SHP77 treated with DMSO at 0.1 percent for 48 hours (cell line): Measurements from ENCODE around the gene TMEM164.

Source experiments
- DNase-seq: peaks from one replicate; lab custom pipeline; 2025; lab: John Stamatoyannopoulos, UW

TMEM164 gene

DNA sequence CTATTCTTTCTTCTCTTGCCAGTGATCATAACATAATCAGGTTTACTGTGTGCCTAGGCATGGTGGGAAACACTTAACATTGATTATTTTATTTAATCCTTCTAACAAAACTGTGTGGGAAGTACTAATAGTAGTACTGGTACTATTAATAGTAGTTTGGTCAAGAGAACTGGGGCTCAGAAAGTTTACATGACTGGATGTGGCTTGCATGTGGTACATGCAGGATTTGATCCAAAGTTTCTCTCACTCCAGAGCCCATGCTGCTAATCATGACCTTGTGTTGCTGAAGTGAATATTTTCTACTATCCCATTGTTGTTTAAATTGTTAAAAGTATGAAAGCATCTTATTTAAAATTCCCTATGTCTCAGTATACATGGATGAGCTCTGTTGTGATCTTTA is 78.4 kb downstream of the TMEM164 start:
- no peak for DNase-seq

DNA sequence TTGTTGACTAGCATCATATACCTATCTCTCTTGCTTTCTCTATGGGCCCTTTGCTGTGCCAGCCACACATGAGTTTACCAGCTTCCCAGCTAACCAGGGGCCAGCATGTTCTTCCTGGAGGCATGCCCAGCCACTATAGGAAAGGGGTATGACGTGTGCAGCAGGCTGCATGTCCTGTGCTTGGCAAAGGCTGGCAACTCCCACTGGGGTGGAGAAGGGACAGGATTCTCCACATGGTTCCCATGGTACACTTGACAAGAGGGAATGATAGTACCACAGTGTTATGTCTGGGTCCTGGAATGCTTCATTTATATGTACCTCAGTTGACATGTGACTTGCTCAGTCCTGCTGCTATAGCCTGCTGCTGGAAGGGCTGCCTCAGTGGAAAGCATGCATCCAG is 78.8 kb downstream of the TMEM164 start:
- no peak for DNase-seq

DNA sequence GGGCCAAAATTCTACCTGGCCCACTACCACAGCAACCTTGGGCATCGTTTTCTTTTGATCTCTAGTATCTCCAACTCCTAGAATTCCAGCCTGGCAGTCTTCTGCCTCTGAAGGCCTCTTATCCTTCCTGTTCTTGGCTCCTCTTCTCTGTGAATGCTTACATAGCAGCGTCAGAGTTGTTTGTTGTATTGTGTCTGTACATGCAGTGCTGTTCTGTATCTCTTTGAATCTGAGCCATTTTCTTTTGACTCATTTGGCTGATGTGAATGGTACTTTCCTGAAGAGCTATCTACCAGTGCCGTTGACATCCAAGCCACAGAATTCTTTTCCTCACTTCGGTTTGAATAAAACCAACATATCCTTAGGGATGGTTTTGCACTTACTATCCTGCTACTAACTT is 79.2 kb downstream of the TMEM164 start:
- DNase-seq, result no peak

DNA sequence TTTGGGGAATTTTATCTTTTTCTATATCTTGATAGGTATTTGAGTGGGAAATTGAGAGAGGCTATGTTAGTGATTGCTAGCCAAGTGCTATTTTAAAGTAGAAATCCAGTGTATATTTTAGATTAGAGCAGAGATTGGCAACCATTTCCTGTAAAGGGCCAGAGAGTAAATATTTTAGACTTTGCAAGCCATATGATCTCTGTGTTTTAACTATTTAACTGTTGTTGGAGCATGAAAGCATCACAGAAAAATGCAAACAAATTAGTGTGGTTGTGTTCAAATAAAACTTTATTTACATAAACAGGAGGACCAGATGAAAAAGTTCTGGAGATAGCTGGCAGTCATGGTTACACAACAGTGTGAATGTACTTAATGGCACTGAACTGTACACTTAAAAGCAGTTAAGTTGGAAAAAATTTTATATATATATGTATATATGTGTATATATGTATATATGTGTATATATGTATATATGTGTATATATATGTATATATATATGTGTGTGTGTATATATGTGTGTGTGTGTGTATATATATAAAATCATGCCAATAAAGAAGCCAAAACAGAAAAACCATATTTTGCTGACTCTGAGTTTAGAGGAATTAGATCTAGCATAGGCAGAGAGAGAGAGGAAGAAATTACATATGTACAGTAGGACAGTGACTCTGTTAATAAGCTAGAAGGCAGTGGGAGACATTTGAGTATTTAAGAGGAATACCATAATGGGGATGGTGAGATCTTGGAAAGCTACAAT is 83.4 kb downstream of the TMEM164 start:
- DNase-seq, result no peak

DNA sequence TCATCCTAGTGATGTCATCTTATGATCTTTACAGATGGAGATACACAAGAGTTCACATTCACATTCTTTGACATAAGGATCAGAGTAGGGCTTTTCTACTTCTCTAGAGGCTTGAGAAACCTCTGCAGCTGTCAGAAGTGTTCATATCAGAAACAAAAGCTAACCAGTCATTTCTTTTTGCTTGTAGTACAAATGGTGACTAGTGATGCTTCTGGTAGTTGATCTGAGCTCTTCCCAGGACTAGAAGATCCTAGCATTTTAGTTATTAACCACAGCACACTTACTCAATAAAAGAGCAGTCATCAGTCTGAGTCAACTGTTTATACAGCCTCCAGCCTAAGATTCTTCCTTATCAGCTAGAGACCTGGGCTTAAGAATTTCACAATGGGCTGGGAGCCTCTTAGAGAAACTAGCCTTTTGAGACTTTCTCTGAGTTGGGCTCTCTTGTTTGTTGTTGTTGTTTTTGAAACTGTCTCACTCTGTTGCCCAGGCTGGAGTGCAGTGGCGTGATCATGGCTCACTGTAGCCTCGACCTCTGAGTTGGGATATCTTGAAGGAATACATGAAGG is 84.1 kb downstream of the TMEM164 start:
- DNase-seq, result no peak

DNA sequence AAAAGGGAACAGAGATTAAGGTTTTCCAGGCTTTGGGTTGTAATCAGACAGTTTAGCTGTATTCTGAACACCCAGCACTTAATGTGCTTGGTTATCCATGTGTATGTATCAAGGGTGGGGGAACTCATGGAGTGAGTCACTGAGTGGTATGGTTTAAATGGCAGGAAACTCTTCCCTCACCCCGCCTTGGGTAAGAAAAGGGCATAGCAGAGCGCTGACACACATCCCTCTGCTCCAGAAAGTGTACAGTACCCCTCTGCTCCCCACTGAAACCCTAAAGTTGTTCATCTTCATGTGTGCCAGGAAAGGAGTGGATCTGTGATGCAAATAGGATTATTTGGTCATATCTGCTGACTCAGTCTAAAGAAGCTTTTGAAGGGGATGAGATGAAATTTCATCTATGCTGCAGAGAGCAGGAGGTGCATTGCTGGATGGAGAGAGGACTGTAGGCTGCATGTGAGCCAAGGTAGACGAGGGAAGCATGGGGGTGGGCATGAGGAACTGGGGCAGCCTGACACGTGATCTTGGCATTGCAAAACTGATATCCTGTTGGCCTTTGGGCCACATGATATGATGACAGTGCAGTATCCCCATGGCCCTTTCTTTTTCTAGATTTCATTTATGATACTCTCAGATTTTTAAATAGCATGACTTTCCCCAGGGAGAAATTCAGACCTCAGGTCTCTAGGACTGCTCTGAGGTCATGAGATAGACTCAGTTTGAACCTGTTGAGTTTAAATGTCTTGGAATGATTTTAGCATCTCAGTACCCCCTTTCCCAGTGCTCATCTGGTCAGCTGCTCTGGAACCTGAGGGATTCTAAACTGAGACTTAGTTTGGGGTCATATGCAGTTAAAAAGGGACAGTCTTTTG is 84.8 kb downstream of the TMEM164 start:
- no peak for DNase-seq

GRCh38 chrX:110089656-110090403 is 86.9 kb downstream of the TMEM164 start:
- DNase-seq, result no peak

- no peak for DNase-seq
Observed at GRCh38 chrX:110097920-110098319, 95.0 kb downstream of the TMEM164 start.

- no peak for DNase-seq
Observed at GRCh38 chrX:110103344-110103743, 100.4 kb downstream of the TMEM164 start.

- no peak for DNase-seq
Observed at GRCh38 chrX:110104078-110104477, 101.2 kb downstream of the TMEM164 start.

- no peak for DNase-seq
Observed at GRCh38 chrX:110108381-110108821, 105.5 kb downstream of the TMEM164 start.

DNA sequence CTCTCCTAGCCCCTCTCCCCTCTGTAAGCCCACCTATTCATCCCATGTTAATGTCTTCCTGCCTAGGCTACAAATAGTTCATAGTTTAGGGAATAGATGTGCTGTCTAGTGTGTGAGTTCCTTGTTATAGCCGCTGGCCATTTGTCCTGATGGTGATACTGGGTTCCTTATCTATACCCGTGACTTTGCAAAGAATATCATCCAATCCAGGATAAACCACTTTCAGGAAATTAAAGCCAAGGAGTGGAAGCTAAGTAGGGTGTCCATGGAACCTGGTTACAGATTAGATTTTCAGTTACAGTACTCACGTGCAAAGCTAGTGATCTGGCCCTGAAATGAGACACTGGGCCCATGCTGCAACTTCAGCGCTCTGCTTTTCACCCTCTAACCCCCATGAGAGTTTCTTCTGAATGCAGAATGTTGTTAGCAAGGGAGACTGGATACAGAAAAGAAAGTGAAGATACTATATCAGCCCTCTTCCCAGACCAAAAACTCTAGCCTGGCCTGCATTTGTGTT is 111.4 kb downstream of the TMEM164 start:
- no peak for DNase-seq

DNA sequence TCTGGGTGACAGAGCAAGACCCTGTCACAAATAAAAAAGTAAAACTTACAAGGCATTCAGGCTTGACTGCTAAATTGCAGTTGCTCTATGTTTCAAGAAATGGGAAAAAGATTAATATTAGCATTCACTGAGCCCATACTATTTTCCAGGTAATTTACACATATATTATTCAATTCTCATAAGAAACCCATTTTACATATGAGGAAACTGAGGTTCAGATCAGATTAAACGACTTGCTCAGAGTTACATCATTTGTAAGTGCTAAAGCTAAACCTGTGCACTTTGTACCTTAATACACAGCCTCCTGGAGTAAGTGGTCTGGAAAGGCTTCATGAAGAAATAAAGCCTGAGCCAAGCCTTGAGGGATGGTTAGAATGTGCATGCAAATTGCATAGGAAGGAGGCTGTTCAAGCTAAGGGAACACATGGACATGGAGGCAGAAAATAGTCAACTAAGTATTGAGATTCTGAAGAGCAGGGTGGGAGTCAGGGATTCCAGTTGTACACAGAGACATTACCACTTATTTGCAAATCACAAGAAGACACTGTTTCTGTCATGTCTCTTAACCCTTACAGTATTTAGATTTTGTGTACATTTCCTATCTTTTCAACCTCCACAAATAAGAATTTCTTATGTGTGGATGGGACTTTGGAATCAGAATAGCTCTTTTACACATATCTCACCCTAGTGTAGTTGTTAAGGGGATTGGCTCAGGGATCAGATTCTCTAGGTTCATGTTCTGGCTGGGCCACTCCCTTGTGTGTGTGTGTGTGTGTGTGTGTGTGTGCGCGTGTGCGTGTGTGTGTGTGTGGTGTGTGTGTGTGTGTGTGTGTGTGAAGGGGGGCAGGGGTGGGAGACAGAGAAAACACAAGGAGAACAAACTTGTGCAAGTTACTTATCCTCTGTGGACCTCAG is 113.4 kb downstream of the TMEM164 start:
- no peak for DNase-seq

- no peak for DNase-seq
Observed at GRCh38 chrX:110118530-110118929, 115.6 kb downstream of the TMEM164 start.

DNA sequence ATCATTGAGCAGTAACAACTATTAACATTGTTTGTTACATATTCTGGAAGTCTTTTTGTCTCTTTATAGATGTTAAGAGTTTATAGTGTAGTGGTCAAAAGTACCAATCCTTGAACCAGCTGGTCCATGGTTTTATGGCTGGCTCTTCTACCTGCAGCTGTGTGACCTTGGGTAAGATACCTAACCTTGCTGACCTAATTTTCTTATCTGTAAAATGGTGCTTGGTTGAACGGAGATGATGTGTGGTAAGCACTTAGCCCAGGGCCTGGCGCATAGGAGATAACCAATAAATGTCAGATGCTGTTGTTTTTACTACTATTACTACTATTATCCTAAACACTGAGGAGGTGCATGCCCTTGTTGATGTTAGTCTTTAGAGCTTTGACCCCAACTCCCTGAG is 116.6 kb downstream of the TMEM164 start:
- DNase-seq, result no peak

DNA sequence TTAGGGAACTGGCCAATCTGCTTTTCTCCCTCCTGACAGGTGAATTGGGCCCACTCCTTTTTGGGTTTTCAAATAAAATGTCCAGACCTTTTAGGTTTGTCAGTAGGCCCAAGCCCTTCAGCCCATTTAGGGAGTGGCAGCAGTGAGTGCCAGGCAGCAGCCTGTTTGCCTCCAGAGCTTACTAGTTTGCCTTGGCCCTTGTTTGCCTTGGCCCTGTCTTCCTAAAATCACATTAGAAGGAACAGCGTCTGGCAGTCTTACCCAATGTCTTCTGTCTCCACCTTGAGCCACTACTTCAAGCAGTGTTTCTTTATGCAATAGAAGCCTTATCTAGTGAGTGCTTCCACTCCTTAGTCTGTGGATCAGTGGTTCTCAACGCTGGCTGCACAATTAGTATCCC is 117.1 kb downstream of the TMEM164 start:
- no peak for DNase-seq

GRCh38 chrX:110123331-110123782 is 120.4 kb downstream of the TMEM164 start:
- no peak for DNase-seq

GRCh38 chrX:110125446-110126162 is 122.7 kb downstream of the TMEM164 start:
- DNase-seq, result no peak

DNA sequence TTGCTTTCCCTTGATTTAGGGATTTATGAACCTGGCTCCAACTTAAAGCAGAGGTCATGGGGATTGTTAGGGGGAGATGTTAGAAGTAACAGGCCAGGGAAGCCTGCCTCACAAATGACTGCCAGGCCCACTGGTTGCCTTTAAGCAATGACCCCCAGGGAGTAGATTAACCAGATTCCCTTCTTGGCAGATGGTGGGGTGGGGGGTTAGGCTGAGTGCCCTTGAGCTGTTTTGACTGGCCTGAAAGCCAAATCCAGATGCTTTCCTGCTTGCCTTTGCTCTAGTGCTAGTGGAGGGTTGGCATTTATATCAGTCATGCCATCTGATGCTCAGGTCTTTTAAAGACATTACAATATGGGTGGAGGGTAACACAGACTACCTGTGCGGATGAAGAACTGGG is 128.1 kb downstream of the TMEM164 start:
- no peak for DNase-seq

- no peak for DNase-seq
Observed at GRCh38 chrX:110132450-110133114, 129.7 kb downstream of the TMEM164 start.
